H9 (cell line): Measurements from ENCODE around the gene KCNAB2. TPM values are rescaled to one million over a fixed set of nuclear protein-coding genes. Genes with fewer than 3 reads are reported as not detected.

Source experiments
- DNase-seq: peaks from one replicate; pipeline ENCODE4 v3.0.0-alpha.2; 2017
- H2AFZ ChIP-seq: one replicate; pipeline ENCODE4 v1.6.1; 2013; ENCODE audit warnings: mild to moderate bottlenecking, low read length, control low read depth, moderate library complexity
- H2AK5ac ChIP-seq: 2 replicates; pipeline ENCODE4 v1.6.1; 2013; ENCODE audit warnings: low read length, control low read depth, mixed read lengths; ENCODE audit not compliant: insufficient read length
- H2BK120ac ChIP-seq: one replicate; pipeline ENCODE4 v1.6.1; 2013; ENCODE audit warnings: low read depth, mild to moderate bottlenecking, low read length, control low read depth, inconsistent platforms; ENCODE audit not compliant: poor library complexity, severe bottlenecking
- H2BK12ac ChIP-seq: 2 replicates; pipeline ENCODE4 v1.6.1; 2013; ENCODE audit warnings: low read length, control low read depth, mixed read lengths, low read depth; ENCODE audit not compliant: insufficient read length
- H2BK15ac ChIP-seq: 2 replicates; pipeline ENCODE4 v1.6.1; 2013; ENCODE audit warnings: low read depth, low read length, control low read depth
- H2BK20ac ChIP-seq: one replicate; pipeline ENCODE4 v1.6.1; 2013; ENCODE audit warnings: low read depth, mild to moderate bottlenecking, low read length, control low read depth, inconsistent platforms; ENCODE audit not compliant: poor library complexity, severe bottlenecking
- H2BK5ac ChIP-seq: 2 replicates; pipeline ENCODE4 v1.6.1; 2013; ENCODE audit warnings: low read length, control low read depth, mixed read lengths; ENCODE audit not compliant: insufficient read length
- H3K14ac ChIP-seq: 2 replicates; pipeline ENCODE4 v1.6.1; 2013; ENCODE audit warnings: low read length, control low read depth; ENCODE audit not compliant: insufficient read depth
- H3K18ac ChIP-seq: 2 replicates; pipeline ENCODE4 v1.6.1; 2013; ENCODE audit warnings: low read depth, mild to moderate bottlenecking, mixed read lengths, low read length, control low read depth; ENCODE audit not compliant: insufficient read length
- H3K23ac ChIP-seq: 2 replicates; pipeline ENCODE4 v1.6.1; 2013; ENCODE audit warnings: low read length, control low read depth, mixed read lengths, low read depth; ENCODE audit not compliant: insufficient read length
- H3K23me2 ChIP-seq: 2 replicates; pipeline ENCODE4 v1.6.1; 2013; ENCODE audit warnings: low read depth, mild to moderate bottlenecking, mixed read lengths, low read length, control low read depth; ENCODE audit not compliant: insufficient read length, poor library complexity, severe bottlenecking
- H3K27ac ChIP-seq: 2 replicates; pipeline ENCODE4 v1.5.1; 2013; ENCODE audit warnings: low read length, control low read depth, mixed read lengths, low read depth; ENCODE audit not compliant: insufficient read length
- H3K27me3 ChIP-seq: 2 replicates; pipeline ENCODE4 v1.6.1; 2013; ENCODE audit warnings: low read length, control low read depth, inconsistent platforms; ENCODE audit not compliant: insufficient read depth
- H3K4ac ChIP-seq: 2 replicates; pipeline ENCODE4 v1.6.1; 2013; ENCODE audit warnings: low read depth, mild to moderate bottlenecking, control low read depth, inconsistent platforms, low read length, moderate library complexity
- H3K4me1 ChIP-seq: 2 replicates; pipeline ENCODE4 v1.6.1; 2013; ENCODE audit warnings: low read length, control low read depth, inconsistent platforms; ENCODE audit not compliant: insufficient read depth
- H3K4me2 ChIP-seq: 2 replicates; pipeline ENCODE4 v1.6.1; 2013; ENCODE audit warnings: low read length, control low read depth, mixed read lengths; ENCODE audit not compliant: insufficient read length, insufficient read depth
- H3K56ac ChIP-seq: 2 replicates; pipeline ENCODE4 v1.6.1; 2013; ENCODE audit warnings: low read depth, mild to moderate bottlenecking, mixed read lengths, low read length, control low read depth; ENCODE audit not compliant: insufficient read length
- H3K79me1 ChIP-seq: 2 replicates; pipeline ENCODE4 v1.6.1; 2013; ENCODE audit warnings: low read depth, mild to moderate bottlenecking, moderate library complexity, low read length, control low read depth, inconsistent platforms; ENCODE audit not compliant: insufficient read depth, poor library complexity, severe bottlenecking
- H3K79me2 ChIP-seq: 2 replicates; pipeline ENCODE4 v1.6.1; 2013; ENCODE audit warnings: low read length, control low read depth, inconsistent platforms; ENCODE audit not compliant: insufficient read depth
- H3K9ac ChIP-seq: 2 replicates; pipeline ENCODE4 v1.6.1; 2013; ENCODE audit warnings: low read length, control low read depth, mixed read lengths; ENCODE audit not compliant: insufficient read length; ENCODE audit errors: extremely low read depth
- H3K9me3 ChIP-seq: one replicate; pipeline ENCODE4 v1.6.1; 2013; ENCODE audit warnings: low read depth, low read length, inconsistent platforms; ENCODE audit not compliant: control insufficient read depth
- H3T11ph ChIP-seq: one replicate; pipeline ENCODE4 v1.6.1; 2013; ENCODE audit warnings: mild to moderate bottlenecking, low read length, control low read depth, inconsistent platforms
- H4K20me1 ChIP-seq: one replicate; pipeline ENCODE4 v1.6.1; 2013; ENCODE audit not compliant: control insufficient read depth, insufficient read length, insufficient read depth
- H4K5ac ChIP-seq: 2 replicates; pipeline ENCODE4 v1.6.1; 2013; ENCODE audit warnings: low read depth, mild to moderate bottlenecking, mixed read lengths, low read length, control low read depth; ENCODE audit not compliant: insufficient read length
- H4K8ac ChIP-seq: replicated peaks from 2 replicates; pipeline ENCODE4 v1.6.1; 2013; ENCODE audit warnings: low read length, control low read depth, mixed read lengths, low read depth; ENCODE audit not compliant: insufficient read length
- H4K91ac ChIP-seq: 2 replicates; pipeline ENCODE4 v1.6.1; 2013; ENCODE audit warnings: low read depth, mild to moderate bottlenecking, moderate library complexity, mixed read lengths, low read length, control low read depth; ENCODE audit not compliant: insufficient read length
- H3K27ac Mint-ChIP-seq, 3 experiments: 2 replicates in 2 of 3; 3 replicates in 1 of 3; pipeline ENCODE4 v1.8.0; 2020 to 2021; ENCODE audit warnings: mixed read lengths in 3 of 3, mild to moderate bottlenecking in 1 of 3, moderate library complexity in 1 of 3
- H3K27me3 Mint-ChIP-seq: 2 replicates; pipeline ENCODE4 v1.8.0; 2021; ENCODE audit warnings: low read depth, mild to moderate bottlenecking, moderate library complexity, mixed read lengths
- H3K36me3 Mint-ChIP-seq, 3 experiments: 2 replicates in 2 of 3; 3 replicates in 1 of 3; pipeline ENCODE4 v1.8.0; 2020 to 2021; ENCODE audit warnings: low read depth in 3 of 3, mixed read lengths in 3 of 3; ENCODE audit not compliant: insufficient read depth in 1 of 3
- H3K4me1 Mint-ChIP-seq, 2 experiments: 2 replicates each; pipeline ENCODE4 v1.8.0; 2020; ENCODE audit warnings: mixed read lengths in 2 of 2
- H3K4me3 Mint-ChIP-seq, 2 experiments: 2 replicates in 1 of 2; 3 replicates in 1 of 2; pipeline ENCODE4 v1.8.0; 2020 to 2021; ENCODE audit warnings: mild to moderate bottlenecking in 2 of 2, mixed read lengths in 2 of 2, moderate library complexity in 1 of 2
- H3K9me3 Mint-ChIP-seq, 2 experiments: 2 replicates in 1 of 2; 3 replicates in 1 of 2; pipeline ENCODE4 v1.8.0; 2020; ENCODE audit warnings: mild to moderate bottlenecking in 2 of 2, mixed read lengths in 2 of 2, moderate library complexity in 1 of 2
- CTCF ChIP-seq: fragments of 200-600 bp; sonication (generic); conservative IDR thresholded peaks from 3 replicates; pipeline ENCODE4 v1.8.0; 2021; ENCODE audit warnings: antibody characterized with exemption, mild to moderate bottlenecking
- WGBS: extraction: QIAGEN DNeasy Blood & Tissue Kit; methylation state at CpG from one replicate; pipeline ENCODE4 v1.1.7; 2013; ENCODE audit warnings: missing lambda C conversion rate, low lambda C conversion rate, mixed read lengths; ENCODE audit not compliant: insufficient read length; ENCODE audit errors: extremely low coverage; 5-methylcytosine and 5-hydroxymethylcytosine counted together
- total RNA-seq: library from RNA; stranded (reverse); gene quantifications from 2 replicates; pipeline ENCODE4 v1.2.1, GENCODE V29; 2021

KCNAB2 gene
- total RNA-seq, 1 experiment from 2014 or later, result 8.3 TPM

- no peak overlapping the region for H3K4me3 Mint-ChIP-seq
- Histone ChIP-seq H3K18ac (no peak overlapping the region), H3K27ac (no peak overlapping the region), H3K4me2 (no peak overlapping the region), H2BK120ac (no peak overlapping the region), H2AFZ (no peak overlapping the region), H3K27me3 (no peaks in the 10 kb centered on the region), H4K91ac (no peak overlapping the region), H2BK5ac (no peak overlapping the region), H2AK5ac (no peak overlapping the region), H3K56ac (no peak overlapping the region), H4K8ac (no peak overlapping the region), H3K79me2 (no peaks in the 10 kb centered on the region), H2BK20ac (no peak overlapping the region), H3K79me1 (no peaks in the 10 kb centered on the region), H3K23me2 (no peaks in the 10 kb centered on the region), H4K20me1 (no peaks in the 10 kb centered on the region), H2BK15ac (no peak overlapping the region), H3K14ac (no peak overlapping the region), H3K23ac (no peak overlapping the region), H4K5ac (no peak overlapping the region), H3K4me1 (no peaks in the 10 kb centered on the region), H3K9me3 (no peaks in the 10 kb centered on the region), H3K9ac (no peak overlapping the region), H3T11ph (no peak overlapping the region), H3K4ac (no peak overlapping the region), H2BK12ac (no peak overlapping the region)
- no peak overlapping the region for H3K27ac Mint-ChIP-seq
- H3K9me3 Mint-ChIP-seq, result no peaks in the 10 kb centered on the region
- no peak for TF ChIP-seq CTCF
- WGBS, result no CpG with 5 or more reads among the region's 10 CpGs
- H3K36me3 Mint-ChIP-seq, result no peaks in the 10 kb centered on the region
- DNase-seq, result no peak
- peaks cover 27% of the 10 kb centered on the region for H3K27me3 Mint-ChIP-seq
- H3K4me1 Mint-ChIP-seq, result peaks cover 22 to 41% of the 10 kb centered on the region in 2 experiments
Measured at GRCh38 chr1:6005276-6005917, 40.3 kb upstream of the KCNAB2 start.
